ENCODE results near the gene TNXB. TPM values are rescaled to one million over a fixed set of nuclear protein-coding genes. Genes with fewer than 3 reads are reported as not detected.

TNXB gene
- total RNA-seq, 2 donors from 2014 or later: 7.3 to 20.1 TPM

DNA sequence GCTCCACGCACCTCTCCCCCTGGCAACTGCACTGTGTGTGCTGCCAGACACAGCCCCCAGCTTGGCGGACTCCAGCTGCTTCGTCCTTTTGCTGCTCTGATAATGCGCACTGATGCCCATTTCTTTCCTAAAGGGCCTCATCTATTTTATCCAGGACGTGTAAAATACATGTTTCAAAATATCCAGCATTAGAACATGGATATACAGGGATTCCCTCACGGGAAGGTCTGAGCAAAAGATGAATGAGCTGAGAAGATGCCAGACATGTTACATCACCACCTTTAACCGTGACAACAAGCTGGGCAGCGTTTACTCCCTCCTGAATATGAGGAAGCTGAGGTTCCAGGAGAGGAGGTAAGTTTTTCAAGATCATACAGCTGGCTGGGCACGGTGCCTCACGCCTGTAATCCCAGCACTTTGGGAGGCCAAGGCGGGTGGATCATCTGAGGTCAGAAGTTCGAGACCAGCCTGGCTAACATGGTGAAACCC, 32.8 kb downstream of the TNXB start:
- DNase-seq: no peak
- no peaks in the 10 kb centered on the region for H3K27me3 ChIP-seq
- no peak overlapping the region for H3K27ac ChIP-seq
- intact Hi-C loops (cut with DNase I): no loop called here
- no peak overlapping the region for H3K4me3 ChIP-seq
- no peaks in the 10 kb centered on the region for H3K36me3 ChIP-seq
- H3K4me1 ChIP-seq: no peaks in the 10 kb centered on the region
- no peaks in the 10 kb centered on the region for H3K9me3 ChIP-seq
- H3K9ac ChIP-seq (ENCODE audit: low read depth in 2 of 2, low read length in 2 of 2): no peak overlapping the region
- TF ChIP-seq, protein P1, sequence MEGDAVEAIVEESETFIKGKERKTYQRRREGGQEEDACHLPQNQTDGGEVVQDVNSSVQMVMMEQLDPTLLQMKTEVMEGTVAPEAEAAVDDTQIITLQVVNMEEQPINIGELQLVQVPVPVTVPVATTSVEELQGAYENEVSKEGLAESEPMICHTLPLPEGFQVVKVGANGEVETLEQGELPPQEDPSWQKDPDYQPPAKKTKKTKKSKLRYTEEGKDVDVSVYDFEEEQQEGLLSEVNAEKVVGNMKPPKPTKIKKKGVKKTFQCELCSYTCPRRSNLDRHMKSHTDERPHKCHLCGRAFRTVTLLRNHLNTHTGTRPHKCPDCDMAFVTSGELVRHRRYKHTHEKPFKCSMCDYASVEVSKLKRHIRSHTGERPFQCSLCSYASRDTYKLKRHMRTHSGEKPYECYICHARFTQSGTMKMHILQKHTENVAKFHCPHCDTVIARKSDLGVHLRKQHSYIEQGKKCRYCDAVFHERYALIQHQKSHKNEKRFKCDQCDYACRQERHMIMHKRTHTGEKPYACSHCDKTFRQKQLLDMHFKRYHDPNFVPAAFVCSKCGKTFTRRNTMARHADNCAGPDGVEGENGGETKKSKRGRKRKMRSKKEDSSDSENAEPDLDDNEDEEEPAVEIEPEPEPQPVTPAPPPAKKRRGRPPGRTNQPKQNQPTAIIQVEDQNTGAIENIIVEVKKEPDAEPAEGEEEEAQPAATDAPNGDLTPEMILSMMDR (IDR thresholded peaks at IDR 0.05): no peak

DNA sequence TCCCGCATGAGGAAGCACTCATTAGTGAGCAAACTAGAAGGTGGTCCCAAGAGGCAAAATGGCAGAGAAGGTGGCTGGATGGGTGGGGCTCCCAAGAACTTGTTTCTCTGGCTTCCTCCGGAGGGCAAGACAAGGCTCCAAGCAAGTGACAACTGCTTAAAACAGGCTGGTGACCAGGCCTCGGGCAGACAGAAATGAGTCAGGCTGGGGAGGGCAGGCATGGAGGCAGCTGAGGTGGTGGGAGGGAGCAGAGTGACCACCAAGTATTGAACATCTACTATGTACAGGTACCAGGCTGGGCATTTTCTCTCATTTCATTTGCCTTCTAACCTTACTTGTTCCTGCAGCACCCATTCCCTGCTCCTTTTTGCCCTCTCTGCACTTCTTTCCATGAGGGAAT, 33.4 kb downstream of the TNXB start:
- intact Hi-C loops (cut with DNase I): no loop called here
- Histone ChIP-seq H3K9ac (ENCODE audit: low read depth in 2 of 2, low read length in 2 of 2) (no peak overlapping the region), H3K9me3 (no peaks in the 10 kb centered on the region), H3K27me3 (no peaks in the 10 kb centered on the region), H3K4me1 (no peaks in the 10 kb centered on the region), H3K36me3 (no peaks in the 10 kb centered on the region), H3K27ac (no peak overlapping the region), H3K4me3 (no peak overlapping the region)
- TF ChIP-seq, protein P1 (IDR thresholded peaks at IDR 0.05): no peak
- no peak for DNase-seq

DNA sequence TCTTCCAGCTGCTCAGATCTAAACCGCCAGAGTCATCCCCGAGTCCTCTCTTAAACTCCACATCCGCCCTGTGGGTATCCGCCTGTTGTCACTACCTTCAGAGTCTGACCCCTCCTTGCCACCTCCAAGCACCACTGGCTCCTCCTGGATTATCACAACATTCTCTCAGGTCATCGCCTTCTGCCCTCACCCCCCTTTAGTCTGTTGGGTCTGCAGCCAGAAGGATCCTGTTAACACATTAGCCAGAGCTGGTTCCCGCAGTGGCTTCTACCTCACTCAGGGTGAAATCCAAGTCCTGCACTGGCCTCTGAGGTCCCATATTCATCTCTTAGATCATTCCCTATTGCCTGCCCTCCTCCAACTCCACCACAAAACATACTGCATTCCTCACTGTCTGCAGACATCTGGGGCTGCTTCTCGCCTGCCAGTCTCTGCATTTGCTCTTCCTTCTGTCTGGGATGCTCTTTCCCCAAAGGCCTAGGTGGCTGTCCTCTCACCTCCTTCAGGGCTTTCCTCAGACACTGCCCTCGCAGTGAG, 34.1 kb downstream of the TNXB start:
- Histone ChIP-seq H3K9ac (ENCODE audit: low read depth in 2 of 2, low read length in 2 of 2) (no peak overlapping the region), H3K4me1 (no peaks in the 10 kb centered on the region), H3K4me3 (no peak overlapping the region), H3K27ac (no peak overlapping the region), H3K9me3 (no peaks in the 10 kb centered on the region), H3K27me3 (no peaks in the 10 kb centered on the region), H3K36me3 (no peaks in the 10 kb centered on the region)
- TF ChIP-seq, protein P1 (IDR thresholded peaks at IDR 0.05): no peak
- intact Hi-C loops (cut with DNase I): no loop called here
- no peak for DNase-seq

DNA sequence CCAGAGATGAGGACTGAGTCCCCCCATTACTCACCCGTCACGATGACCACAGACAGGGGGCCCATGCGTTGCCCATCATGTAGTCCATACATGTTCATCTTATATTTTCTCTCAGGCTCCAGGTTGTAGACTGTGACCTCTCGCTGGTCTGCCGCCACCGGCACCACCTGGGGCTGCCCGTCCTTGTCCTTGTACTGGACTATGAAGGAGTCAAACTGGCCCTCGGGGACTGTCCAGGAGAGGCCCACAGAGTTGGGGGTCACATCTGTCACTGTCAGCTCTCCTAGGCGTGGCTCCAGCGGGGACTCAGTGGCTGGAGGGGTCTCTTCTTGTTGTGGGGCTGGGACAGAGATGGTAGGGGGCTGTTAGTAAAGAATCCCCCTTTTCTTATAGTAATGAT, 35.5 kb downstream of the TNXB start:
- intact Hi-C loops (cut with DNase I): no loop called here

DNA sequence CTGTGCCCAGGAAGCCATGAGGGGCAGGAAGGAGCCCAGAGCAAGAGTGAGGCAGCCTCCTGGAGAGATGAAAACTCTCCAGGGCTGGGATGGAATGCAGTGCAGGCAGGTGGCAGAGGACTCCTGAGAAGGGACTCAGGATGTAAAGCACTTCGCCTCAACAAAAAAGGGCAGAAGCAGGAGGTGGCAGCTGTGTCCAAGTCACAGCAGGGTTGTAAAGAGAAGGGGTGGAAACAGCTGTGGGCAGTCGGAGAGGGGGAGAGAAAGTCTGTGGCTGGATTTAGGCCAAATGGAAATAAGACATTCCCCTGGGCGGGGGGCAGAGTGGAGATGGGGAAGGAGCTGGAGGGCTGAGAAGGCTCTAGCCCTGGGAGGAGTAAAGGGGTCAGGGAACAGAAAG, 36.0 kb downstream of the TNXB start:
- TF ChIP-seq, protein P1 (IDR thresholded peaks at IDR 0.05): no peak
- Histone ChIP-seq H3K9ac (ENCODE audit: low read depth in 2 of 2, low read length in 2 of 2) (no peak overlapping the region), H3K4me1 (no peaks in the 10 kb centered on the region), H3K27ac (no peak overlapping the region), H3K27me3 (no peaks in the 10 kb centered on the region), H3K4me3 (no peak overlapping the region), H3K36me3 (no peaks in the 10 kb centered on the region), H3K9me3 (no peaks in the 10 kb centered on the region)
- intact Hi-C loops (cut with DNase I): no loop called here
- no peak for DNase-seq

More for the DNA sequence above, 35.5 kb downstream of the TNXB start:
- TF ChIP-seq, protein P1 (IDR thresholded peaks at IDR 0.05): no peak
- Histone ChIP-seq H3K9me3 (no peaks in the 10 kb centered on the region), H3K27me3 (no peaks in the 10 kb centered on the region), H3K9ac (ENCODE audit: low read depth in 2 of 2, low read length in 2 of 2) (no peak overlapping the region), H3K4me3 (no peak overlapping the region), H3K36me3 (no peaks in the 10 kb centered on the region), H3K27ac (no peak overlapping the region), H3K4me1 (no peaks in the 10 kb centered on the region)
- DNase-seq: no peak

Data from colonic mucosa (tissue), 4 donors.